ENCODE data around the gene GALNT9.

Gene GALNT9

GRCh38 chr12:132262256-132263060 lies 66.9 kb downstream of the GALNT9 start:
- no peaks in the 10 kb centered on the region for H3K9me3 ChIP-seq (ENCODE audit: control insufficient read depth, insufficient read depth, low read length)
- no peak for DNase-seq (ENCODE audit: low read depth, low spot score)
- H3K27ac ChIP-seq (ENCODE audit: low read length) = no peak overlapping the region
- no peaks in the 10 kb centered on the region for H3K36me3 ChIP-seq (ENCODE audit: control insufficient read depth, insufficient read depth, low read length)
- H3K27me3 ChIP-seq (ENCODE audit: control insufficient read depth, insufficient read depth, low read length) = no peaks in the 10 kb centered on the region
- no peak overlapping the region for H3K4me3 ChIP-seq (ENCODE audit: low read length)
- no peaks in the 10 kb centered on the region; the same call in 1 of the 2 replicates for H3K4me1 ChIP-seq (ENCODE audit: control insufficient read depth, insufficient read depth, low read length)
- no CpG with 5 or more reads among the region's 40 CpGs for WGBS (ENCODE audit: insufficient coverage, insufficient read length)

DNA sequence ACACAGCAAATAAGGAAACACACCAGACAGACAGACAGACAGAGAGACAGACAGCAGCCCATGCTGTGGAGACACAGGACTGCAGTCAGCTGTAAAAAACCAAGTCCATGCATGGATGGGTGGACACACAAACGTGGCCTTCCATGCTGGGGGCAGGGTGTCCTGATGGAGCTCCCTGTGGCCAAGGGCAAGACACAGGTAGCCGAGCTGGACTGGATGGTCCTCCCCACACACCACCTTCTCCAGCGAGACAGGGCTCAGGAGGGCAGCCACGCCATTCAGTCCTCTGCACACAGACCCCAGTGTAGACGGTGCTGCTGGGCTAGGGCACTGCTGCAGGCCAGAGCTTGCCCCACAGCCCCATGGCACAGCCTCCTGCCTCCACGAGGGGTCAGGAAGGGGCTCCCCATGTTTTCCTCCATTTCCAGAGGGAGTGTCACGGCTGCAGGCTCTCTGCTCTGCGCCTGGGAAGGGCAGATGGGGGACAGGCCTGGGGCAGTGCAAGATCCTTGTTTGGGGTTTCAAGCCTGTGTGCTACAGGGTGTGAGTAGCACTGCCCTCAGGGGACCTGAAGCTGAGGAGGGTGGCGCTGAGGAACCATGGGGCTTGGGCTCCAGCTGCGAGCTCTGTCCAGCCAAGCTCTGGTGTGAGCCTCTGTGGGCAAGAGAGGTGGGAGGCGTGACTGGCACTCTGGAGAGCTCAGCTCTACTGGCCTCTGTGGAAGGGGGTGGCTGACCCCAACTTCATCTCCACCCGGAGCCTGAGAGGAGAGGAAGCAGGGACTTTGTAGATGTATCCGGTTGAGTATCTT lies 67.9 kb downstream of the GALNT9 start:
- no peak for DNase-seq (ENCODE audit: low read depth, low spot score)
- H3K4me3 ChIP-seq (ENCODE audit: low read length) = no peak overlapping the region
- no peak overlapping the region for H3K27ac ChIP-seq (ENCODE audit: low read length)
- H3K4me1 ChIP-seq (ENCODE audit: control insufficient read depth, insufficient read depth, low read length) = no peaks in the 10 kb centered on the region; the same call in 1 of the 2 replicates
- no peaks in the 10 kb centered on the region for H3K9me3 ChIP-seq (ENCODE audit: control insufficient read depth, insufficient read depth, low read length)
- H3K27me3 ChIP-seq (ENCODE audit: control insufficient read depth, insufficient read depth, low read length) = no peaks in the 10 kb centered on the region
- WGBS (ENCODE audit: insufficient coverage, insufficient read length) = no CpG with 5 or more reads among the region's 13 CpGs
- H3K36me3 ChIP-seq (ENCODE audit: control insufficient read depth, insufficient read depth, low read length) = no peaks in the 10 kb centered on the region

- WGBS (ENCODE audit: insufficient coverage, insufficient read length) = no CpG with 5 or more reads among the region's 29 CpGs
- H3K27me3 ChIP-seq (ENCODE audit: control insufficient read depth, insufficient read depth, low read length) = no peaks in the 10 kb centered on the region
Observed at GRCh38 chr12:132260721-132261120, 68.7 kb downstream of the GALNT9 start.

DNA sequence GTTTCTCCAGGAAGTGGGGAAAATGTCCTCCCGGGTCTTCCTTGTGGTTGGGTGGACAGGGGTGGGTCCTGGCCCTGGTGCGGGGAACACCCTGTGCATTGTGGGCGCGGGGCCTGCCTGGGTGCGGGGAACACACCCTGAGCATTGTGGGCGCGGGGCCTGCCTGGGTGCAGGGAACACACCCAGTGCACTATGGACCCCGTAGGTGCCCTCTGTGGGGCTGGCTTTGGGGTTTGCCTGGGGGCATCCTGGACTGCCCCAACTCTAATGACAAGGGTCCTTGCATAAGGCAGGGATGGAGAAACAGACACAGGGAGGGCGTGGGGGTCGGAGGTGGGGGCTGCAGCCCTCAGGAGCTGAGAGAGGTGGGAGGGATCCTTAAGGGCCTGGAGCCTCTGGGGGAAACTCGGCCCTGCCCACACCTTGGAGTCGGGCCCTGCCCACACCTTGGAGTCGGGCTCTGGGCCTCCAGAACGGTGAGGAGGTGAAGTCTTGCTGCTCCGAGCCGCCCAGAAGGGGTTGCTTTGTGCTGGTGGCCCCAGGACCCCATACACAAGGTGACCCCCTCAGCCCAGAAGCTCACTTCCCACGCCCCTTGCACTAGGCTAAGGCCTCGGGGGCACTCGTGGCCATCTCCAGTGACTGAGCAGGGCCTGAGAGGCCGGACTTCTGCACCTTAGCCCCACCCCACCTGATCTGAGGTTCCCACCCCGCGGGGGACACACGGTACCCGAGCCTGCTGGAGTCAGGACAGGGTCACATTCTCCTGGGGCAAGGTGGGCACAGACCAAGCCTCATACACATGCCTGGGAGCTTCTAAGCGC lies 69.3 kb downstream of the GALNT9 start:
- Histone ChIP-seq H3K4me3 (ENCODE audit: low read length) (no peak overlapping the region), H3K4me1 (ENCODE audit: control insufficient read depth, insufficient read depth, low read length) (peaks cover 3% of the 10 kb centered on the region), H3K27ac (ENCODE audit: low read length) (no peak overlapping the region), H3K9me3 (ENCODE audit: control insufficient read depth, insufficient read depth, low read length) (no peaks in the 10 kb centered on the region), H3K36me3 (ENCODE audit: control insufficient read depth, insufficient read depth, low read length) (no peaks in the 10 kb centered on the region), H3K27me3 (ENCODE audit: control insufficient read depth, insufficient read depth, low read length) (no peaks in the 10 kb centered on the region)
- no peak for DNase-seq (ENCODE audit: low read depth, low spot score)
- no CpG with 5 or more reads among the region's 25 CpGs for whole genome bisulfite sequencing (ENCODE audit: insufficient coverage, insufficient read length)

More at GRCh38 chr12:132260721-132261120, 68.7 kb downstream of the GALNT9 start:
- no peak overlapping the region for H3K4me3 ChIP-seq (ENCODE audit: low read length)
- no peaks in the 10 kb centered on the region for H3K9me3 ChIP-seq (ENCODE audit: control insufficient read depth, insufficient read depth, low read length)
- no peak overlapping the region for H3K27ac ChIP-seq (ENCODE audit: low read length)
- H3K4me1 ChIP-seq (ENCODE audit: control insufficient read depth, insufficient read depth, low read length) = peaks cover under 1% of the 10 kb centered on the region
- no peaks in the 10 kb centered on the region for H3K36me3 ChIP-seq (ENCODE audit: control insufficient read depth, insufficient read depth, low read length)
- DNase-seq (ENCODE audit: low read depth, low spot score) = no peak

DNA sequence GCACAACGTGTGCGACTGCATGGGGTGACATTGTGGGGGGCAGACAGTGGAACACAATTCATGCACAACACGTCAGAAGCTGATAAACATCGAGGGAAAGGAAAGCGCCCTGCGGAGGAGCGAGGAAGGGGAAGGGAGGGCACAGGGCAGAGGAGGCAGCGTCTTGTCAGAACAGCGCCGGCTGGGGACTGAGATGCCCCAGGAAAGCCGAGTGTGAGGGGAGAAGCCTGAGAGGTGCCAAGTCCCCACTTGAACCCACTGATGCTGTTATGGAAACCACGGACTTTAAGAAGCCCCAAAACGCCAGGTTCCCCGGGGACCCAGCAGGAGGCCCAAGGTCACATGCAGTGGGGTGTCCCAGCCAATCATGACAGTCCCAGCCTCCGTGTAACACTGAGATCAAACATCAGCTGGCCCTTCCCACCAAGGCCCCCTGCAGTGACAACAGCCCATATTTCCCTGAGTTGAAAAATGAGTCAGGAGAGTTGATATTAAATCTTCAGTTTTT lies 70.0 kb downstream of the GALNT9 start:
- DNase-seq (ENCODE audit: low read depth, low spot score) = no peak
- H3K27me3 ChIP-seq (ENCODE audit: control insufficient read depth, insufficient read depth, low read length) = no peaks in the 10 kb centered on the region
- no peaks in the 10 kb centered on the region for H3K36me3 ChIP-seq (ENCODE audit: control insufficient read depth, insufficient read depth, low read length)
- H3K27ac ChIP-seq (ENCODE audit: low read length) = no peak overlapping the region
- WGBS (ENCODE audit: insufficient coverage, insufficient read length) = no CpG with 5 or more reads among the region's 15 CpGs
- H3K9me3 ChIP-seq (ENCODE audit: control insufficient read depth, insufficient read depth, low read length) = no peaks in the 10 kb centered on the region
- H3K4me3 ChIP-seq (ENCODE audit: low read length) = no peak overlapping the region
- H3K4me1 ChIP-seq (ENCODE audit: control insufficient read depth, insufficient read depth, low read length) = peaks cover 3% of the 10 kb centered on the region

- H3K27ac ChIP-seq (ENCODE audit: low read length) = no peak overlapping the region
- no peak overlapping the region for H3K4me3 ChIP-seq (ENCODE audit: low read length)
- H3K4me1 ChIP-seq (ENCODE audit: control insufficient read depth, insufficient read depth, low read length) = peaks cover 3% of the 10 kb centered on the region
- no peaks in the 10 kb centered on the region for H3K27me3 ChIP-seq (ENCODE audit: control insufficient read depth, insufficient read depth, low read length)
- no peak for DNase-seq (ENCODE audit: low read depth, low spot score)
- H3K36me3 ChIP-seq (ENCODE audit: control insufficient read depth, insufficient read depth, low read length) = no peaks in the 10 kb centered on the region
- no CpG with 5 or more reads among the region's 17 CpGs for WGBS (ENCODE audit: insufficient coverage, insufficient read length)
- H3K9me3 ChIP-seq (ENCODE audit: control insufficient read depth, insufficient read depth, low read length) = no peaks in the 10 kb centered on the region
Observed at GRCh38 chr12:132258543-132258942, 70.8 kb downstream of the GALNT9 start.

DNA sequence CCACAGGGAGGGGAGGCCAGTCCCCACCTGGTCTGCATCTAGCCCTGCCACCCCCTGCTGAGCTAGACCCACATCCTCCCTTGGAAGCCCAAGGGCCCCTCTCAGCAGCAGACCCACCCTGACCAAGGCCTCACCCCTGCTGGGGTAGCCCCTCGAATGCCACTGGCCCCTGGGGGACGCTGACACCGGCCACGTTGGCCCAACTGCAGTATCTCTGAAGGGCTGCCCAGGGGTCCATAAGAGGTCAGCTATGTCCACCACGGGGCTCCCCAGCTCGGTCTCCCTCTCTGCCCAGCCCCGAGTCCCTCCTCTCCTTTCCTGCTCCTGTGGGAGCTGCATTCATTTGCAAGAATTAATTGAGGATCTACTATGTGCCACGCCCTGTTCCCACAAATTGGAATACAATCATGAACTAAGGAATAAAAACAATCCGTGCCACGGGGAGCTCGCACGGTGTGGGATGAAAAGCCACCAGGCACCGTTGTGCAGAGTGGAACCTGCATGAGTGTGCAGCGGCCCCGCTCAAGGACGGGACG lies 71.4 kb downstream of the GALNT9 start:
- peaks cover 3% of the 10 kb centered on the region for H3K4me1 ChIP-seq (ENCODE audit: control insufficient read depth, insufficient read depth, low read length)
- no CpG with 5 or more reads among the region's 17 CpGs for WGBS (ENCODE audit: insufficient coverage, insufficient read length)
- no peak for DNase-seq (ENCODE audit: low read depth, low spot score)
- H3K9me3 ChIP-seq (ENCODE audit: control insufficient read depth, insufficient read depth, low read length) = no peaks in the 10 kb centered on the region
- no peak overlapping the region for H3K27ac ChIP-seq (ENCODE audit: low read length)
- no peaks in the 10 kb centered on the region for H3K36me3 ChIP-seq (ENCODE audit: control insufficient read depth, insufficient read depth, low read length)
- no peaks in the 10 kb centered on the region for H3K27me3 ChIP-seq (ENCODE audit: control insufficient read depth, insufficient read depth, low read length)
- no peak overlapping the region for H3K4me3 ChIP-seq (ENCODE audit: low read length)

DNA sequence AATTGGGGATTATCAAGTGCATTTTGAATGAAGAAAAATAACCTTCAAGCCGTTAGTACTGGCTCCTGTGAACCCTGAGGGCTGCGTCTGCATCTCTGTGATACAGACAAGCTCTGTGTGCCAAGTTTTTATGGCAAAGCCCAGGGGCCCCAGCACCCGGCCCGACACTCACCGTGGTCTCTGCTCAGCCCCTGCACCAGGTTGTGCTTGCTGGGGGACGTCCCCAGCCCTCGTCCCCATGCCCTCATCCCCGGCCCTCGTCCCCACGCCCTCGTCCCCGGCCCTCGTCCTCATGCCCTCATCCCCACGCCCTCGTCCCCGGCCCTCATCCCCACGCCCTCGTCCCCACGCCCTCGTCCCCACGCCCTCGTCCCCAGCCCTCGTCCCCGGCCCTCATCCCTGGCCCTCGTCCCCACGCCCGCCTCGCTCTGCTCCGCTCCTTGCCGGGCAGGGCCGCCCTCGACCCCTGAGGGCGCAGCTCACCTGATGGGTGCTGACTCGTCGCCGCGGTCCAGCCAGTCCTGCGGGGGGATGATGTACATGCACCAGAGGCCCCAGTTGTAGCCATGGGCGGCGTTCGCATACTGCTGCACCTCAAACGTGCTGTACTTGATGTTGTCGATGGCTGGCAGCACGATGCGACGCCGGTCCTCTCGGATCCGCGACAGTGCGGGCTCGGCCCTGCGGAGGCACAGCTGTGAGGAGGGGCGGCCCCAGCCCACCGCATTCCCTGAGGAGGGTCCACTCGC lies 72.0 kb downstream of the GALNT9 start:
- no peak for DNase-seq (ENCODE audit: low read depth, low spot score)
- no peak overlapping the region for H3K27ac ChIP-seq (ENCODE audit: low read length)
- no peak overlapping the region for H3K4me3 ChIP-seq (ENCODE audit: low read length)
- no peaks in the 10 kb centered on the region for H3K9me3 ChIP-seq (ENCODE audit: control insufficient read depth, insufficient read depth, low read length)
- H3K36me3 ChIP-seq (ENCODE audit: control insufficient read depth, insufficient read depth, low read length) = no peaks in the 10 kb centered on the region
- peaks cover 3% of the 10 kb centered on the region for H3K4me1 ChIP-seq (ENCODE audit: control insufficient read depth, insufficient read depth, low read length)
- no peaks in the 10 kb centered on the region for H3K27me3 ChIP-seq (ENCODE audit: control insufficient read depth, insufficient read depth, low read length)
- no CpG with 5 or more reads among the region's 56 CpGs for WGBS (ENCODE audit: insufficient coverage, insufficient read length)

GRCh38 chr12:132256646-132257045 lies 72.7 kb downstream of the GALNT9 start:
- no peak for DNase-seq (ENCODE audit: low read depth, low spot score)
- H3K27ac ChIP-seq (ENCODE audit: low read length) = no peak overlapping the region
- peaks cover 3% of the 10 kb centered on the region for H3K4me1 ChIP-seq (ENCODE audit: control insufficient read depth, insufficient read depth, low read length)
- no peaks in the 10 kb centered on the region for H3K9me3 ChIP-seq (ENCODE audit: control insufficient read depth, insufficient read depth, low read length)
- H3K4me3 ChIP-seq (ENCODE audit: low read length) = no peak overlapping the region
- no CpG with 5 or more reads among the region's 9 CpGs for WGBS (ENCODE audit: insufficient coverage, insufficient read length)
- H3K27me3 ChIP-seq (ENCODE audit: control insufficient read depth, insufficient read depth, low read length) = no peaks in the 10 kb centered on the region
- no peaks in the 10 kb centered on the region for H3K36me3 ChIP-seq (ENCODE audit: control insufficient read depth, insufficient read depth, low read length)

Measured in iPS DF 6.9 (cell line).